ENCODE results near the gene SLC7A4. TPM values are rescaled to one million over a fixed set of nuclear protein-coding genes. Genes with fewer than 3 reads are reported as not detected.

SLC7A4 gene
- total RNA-seq, 1 donor from 2014 or later: 0.93 TPM

DNA sequence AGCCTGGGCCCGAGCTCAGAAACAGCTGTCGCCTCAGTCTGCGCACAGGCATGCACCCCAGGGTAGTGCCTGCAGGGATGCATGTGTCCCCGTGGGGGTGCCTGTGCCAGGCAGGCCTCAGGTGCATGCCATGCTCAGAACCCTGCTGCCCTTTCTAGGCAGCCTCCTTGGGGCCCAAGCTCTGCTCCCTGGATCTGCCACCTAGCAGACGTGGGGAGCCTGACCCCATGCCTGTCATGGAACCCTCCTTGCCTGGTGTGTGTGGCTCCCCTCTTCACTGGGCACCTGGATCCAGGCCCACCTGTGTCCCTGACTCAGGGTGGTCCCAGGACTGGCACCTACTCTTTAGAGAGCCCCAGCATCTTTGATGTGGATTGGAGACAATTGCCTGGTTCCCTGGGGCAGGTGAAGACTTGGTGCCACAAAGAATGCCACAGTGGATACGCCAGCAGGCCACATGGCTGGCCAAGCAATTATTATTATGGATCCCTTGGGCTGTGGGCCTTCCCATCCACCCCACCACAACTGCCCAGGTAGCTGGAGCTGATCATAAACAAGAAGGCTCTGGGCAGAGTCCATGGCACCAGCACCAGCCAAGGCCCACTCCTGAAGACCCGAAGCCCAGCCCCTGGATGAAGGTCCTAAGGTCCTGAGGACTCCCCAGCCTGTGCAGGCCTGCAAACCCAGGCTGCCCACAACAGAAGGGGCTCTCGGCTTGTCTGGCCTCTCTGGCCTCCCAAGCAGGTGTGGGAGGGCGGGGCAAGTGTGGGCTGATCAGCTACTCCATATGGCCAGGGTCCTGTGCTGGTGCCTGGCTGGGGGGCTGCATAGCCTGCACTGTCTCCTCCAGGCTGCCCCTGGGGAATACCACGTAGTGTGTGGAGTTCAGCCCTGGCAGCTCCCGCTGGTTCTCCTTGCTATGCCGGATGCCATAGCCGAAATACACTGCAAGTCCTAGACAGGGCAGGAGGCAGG, 3.8 kb downstream of the SLC7A4 start:
- Mint-ChIP-seq H3K4me1 (ENCODE audit: low read depth, unreplicated experiment) (peaks cover 6% of the 10 kb centered on the region), H3K27me3 (ENCODE audit: low read depth, unreplicated experiment) (peaks cover 36% of the 10 kb centered on the region), H3K9me3 (ENCODE audit: unreplicated experiment) (no peaks in the 10 kb centered on the region), H3K27ac (ENCODE audit: unreplicated experiment) (peak overlapping the region; percentile 34), H3K4me3 (ENCODE audit: unreplicated experiment) (no peak overlapping the region), H3K36me3 (ENCODE audit: low read depth, unreplicated experiment) (no peaks in the 10 kb centered on the region)
- no peak for DNase-seq (ENCODE audit: low read depth)
- H3K79me2 ChIP-seq (ENCODE audit: insufficient read depth, low read length): no peaks in the 10 kb centered on the region
- H3K27ac ChIP-seq (ENCODE audit: low read depth, low read length): no peak overlapping the region
- no peaks in the 10 kb centered on the region for H3K9me3 ChIP-seq (ENCODE audit: insufficient read depth, low read depth, low read length)
- no peak overlapping the region for H2AFZ ChIP-seq (ENCODE audit: low read depth, low read length)
- H3K9ac ChIP-seq (ENCODE audit: low read length): no peak overlapping the region
- peaks cover 15% of the 10 kb centered on the region for H3K27me3 ChIP-seq (ENCODE audit: insufficient read depth, low read length)
- H3K4me1 ChIP-seq (ENCODE audit: insufficient read depth, low read length): peaks cover 7% of the 10 kb centered on the region
- H3K36me3 ChIP-seq (ENCODE audit: insufficient read depth, low read length): no peaks in the 10 kb centered on the region
- no peaks in the 10 kb centered on the region for H4K20me1 ChIP-seq (ENCODE audit: insufficient read depth, low read length)
- no peak overlapping the region for H3K4me3 ChIP-seq (ENCODE audit: insufficient read depth, low read depth, low read length)
- FAIRE-seq: no peak
- no peak for TF ChIP-seq EZH2 (IDR thresholded peaks at IDR 0.05; ENCODE audit: insufficient read depth, low read length)
- TF ChIP-seq, protein P1, sequence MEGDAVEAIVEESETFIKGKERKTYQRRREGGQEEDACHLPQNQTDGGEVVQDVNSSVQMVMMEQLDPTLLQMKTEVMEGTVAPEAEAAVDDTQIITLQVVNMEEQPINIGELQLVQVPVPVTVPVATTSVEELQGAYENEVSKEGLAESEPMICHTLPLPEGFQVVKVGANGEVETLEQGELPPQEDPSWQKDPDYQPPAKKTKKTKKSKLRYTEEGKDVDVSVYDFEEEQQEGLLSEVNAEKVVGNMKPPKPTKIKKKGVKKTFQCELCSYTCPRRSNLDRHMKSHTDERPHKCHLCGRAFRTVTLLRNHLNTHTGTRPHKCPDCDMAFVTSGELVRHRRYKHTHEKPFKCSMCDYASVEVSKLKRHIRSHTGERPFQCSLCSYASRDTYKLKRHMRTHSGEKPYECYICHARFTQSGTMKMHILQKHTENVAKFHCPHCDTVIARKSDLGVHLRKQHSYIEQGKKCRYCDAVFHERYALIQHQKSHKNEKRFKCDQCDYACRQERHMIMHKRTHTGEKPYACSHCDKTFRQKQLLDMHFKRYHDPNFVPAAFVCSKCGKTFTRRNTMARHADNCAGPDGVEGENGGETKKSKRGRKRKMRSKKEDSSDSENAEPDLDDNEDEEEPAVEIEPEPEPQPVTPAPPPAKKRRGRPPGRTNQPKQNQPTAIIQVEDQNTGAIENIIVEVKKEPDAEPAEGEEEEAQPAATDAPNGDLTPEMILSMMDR (IDR thresholded peaks at IDR 0.05; ENCODE audit: insufficient read depth, low read depth, low read length): no peak
- no peak overlapping the region for H3K4me2 ChIP-seq (ENCODE audit: low read length)

DNA sequence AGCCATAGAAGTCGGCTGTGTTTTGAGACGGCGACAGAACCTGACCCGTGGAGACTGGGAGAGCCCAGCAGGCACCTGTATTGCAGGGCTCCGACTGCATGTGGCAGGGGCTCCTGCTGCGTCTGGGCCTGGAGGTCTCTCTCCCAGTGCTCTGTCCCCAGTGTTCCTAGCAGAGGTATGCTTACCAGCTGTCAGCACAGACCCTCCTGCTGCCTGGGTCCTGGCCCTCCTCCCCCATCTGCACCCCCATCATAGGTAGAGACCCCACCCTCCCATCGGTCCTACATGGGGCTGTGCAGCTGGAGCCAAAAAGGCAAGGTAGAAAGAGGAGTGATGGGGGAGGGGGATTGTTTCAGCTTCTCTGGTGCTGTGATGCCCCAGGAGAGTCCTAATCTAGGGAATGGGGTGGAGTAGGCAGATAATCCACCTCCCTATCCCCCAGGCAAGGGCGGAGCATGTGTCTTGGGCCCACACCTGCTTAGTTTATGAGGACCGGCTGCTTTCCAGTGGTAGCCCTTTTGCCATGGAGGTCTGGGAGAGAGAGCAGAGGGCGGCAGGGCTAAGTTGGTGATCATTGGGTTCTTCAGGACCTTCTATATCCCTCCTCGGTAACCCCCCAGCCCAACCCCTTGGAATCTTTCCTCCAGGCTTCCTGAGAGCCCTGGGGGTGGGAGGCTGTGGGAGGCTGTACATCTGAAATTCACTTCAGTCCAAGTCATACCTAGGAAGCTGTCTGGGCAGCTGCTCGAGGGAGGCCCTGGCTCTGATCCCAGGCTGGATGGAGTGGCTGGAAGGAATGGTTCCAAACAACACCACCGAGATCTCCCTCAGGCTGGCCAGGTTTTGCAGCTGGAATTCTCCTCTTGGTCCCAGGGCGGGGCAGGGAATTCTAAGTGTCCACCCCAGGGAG, 5.3 kb downstream of the SLC7A4 start:
- H3K36me3 ChIP-seq (ENCODE audit: insufficient read depth, low read length): no peaks in the 10 kb centered on the region
- H3K9me3 ChIP-seq (ENCODE audit: insufficient read depth, low read depth, low read length): no peaks in the 10 kb centered on the region
- DNase-seq (ENCODE audit: low read depth) (peak; percentile 71), FAIRE-seq (no peak)
- peak overlapping the region; percentile 34 for H3K27ac Mint-ChIP-seq (ENCODE audit: unreplicated experiment)
- H3K27me3 Mint-ChIP-seq (ENCODE audit: low read depth, unreplicated experiment): peaks cover 42% of the 10 kb centered on the region
- no peaks in the 10 kb centered on the region for H3K36me3 Mint-ChIP-seq (ENCODE audit: low read depth, unreplicated experiment)
- no peak overlapping the region for H2AFZ ChIP-seq (ENCODE audit: low read depth, low read length)
- peaks cover 6% of the 10 kb centered on the region for H3K4me1 Mint-ChIP-seq (ENCODE audit: low read depth, unreplicated experiment)
- H3K4me1 ChIP-seq (ENCODE audit: insufficient read depth, low read length): peaks cover 7% of the 10 kb centered on the region
- H3K79me2 ChIP-seq (ENCODE audit: insufficient read depth, low read length): no peaks in the 10 kb centered on the region
- H3K9ac ChIP-seq (ENCODE audit: low read length): no peak overlapping the region
- no peak overlapping the region for H3K4me3 ChIP-seq (ENCODE audit: insufficient read depth, low read depth, low read length)
- no peak overlapping the region for H3K27ac ChIP-seq (ENCODE audit: low read depth, low read length)
- no peaks in the 10 kb centered on the region for H4K20me1 ChIP-seq (ENCODE audit: insufficient read depth, low read length)
- no peaks in the 10 kb centered on the region for H3K9me3 Mint-ChIP-seq (ENCODE audit: unreplicated experiment)
- H3K27me3 ChIP-seq (ENCODE audit: insufficient read depth, low read length): peaks cover 8% of the 10 kb centered on the region
- H3K4me3 Mint-ChIP-seq (ENCODE audit: unreplicated experiment): no peak overlapping the region
- no peak for TF ChIP-seq EZH2 (IDR thresholded peaks at IDR 0.05; ENCODE audit: insufficient read depth, low read length)
- TF ChIP-seq, protein P1 (IDR thresholded peaks at IDR 0.05; ENCODE audit: insufficient read depth, low read depth, low read length): no peak
- peak overlapping the region; percentile 33 for H3K4me2 ChIP-seq (ENCODE audit: low read length)

Data from astrocyte (in vitro differentiated cells and primary cell).